GM13976 (cell line): ENCODE results near the gene PIK3C2G.
"Not testable (repeated sequence)": the region's sequence is repeated elsewhere in the genome, so short reads cannot be mapped to it uniquely, and the experiment has no call there.

Experiments used
- DNase-seq: peaks from one replicate; pipeline ENCODE4 v3.0.0; 2012; ENCODE audit warnings: low spot score
- CTCF ChIP-seq: IDR thresholded peaks from 2 replicates; pipeline ENCODE4 v1.5.1; 2012; ENCODE audit warnings: borderline replicate concordance, mild to moderate bottlenecking; ENCODE audit not compliant: insufficient read depth; ENCODE audit errors: extremely low read depth, missing control alignments, control extremely low read depth
- in situ Hi-C: fragments of 300-500 bp; cut with MboI; formaldehyde crosslinking; loops from one replicate; pipeline ENCODE4 v1.12.0; 2022; ENCODE audit warnings: low sequenced_read_pairs, mixed read lengths, inconsistent platforms; ENCODE audit not compliant: unreplicated experiment

Gene PIK3C2G

GRCh38 chr12:18676996-18677588 lies 415.8 kb downstream of the PIK3C2G start:
- no peak for DNase-seq
- TF ChIP-seq CTCF = no peak
- in situ Hi-C loops = no loop called here

GRCh38 chr12:18681818-18682217 lies 420.5 kb downstream of the PIK3C2G start:
- in situ Hi-C loops = no loop called here
- TF ChIP-seq CTCF = no peak
- no peak for DNase-seq

- TF ChIP-seq CTCF = no peak
- DNase-seq = no peak
- in situ Hi-C loops = no loop called here
Observed at GRCh38 chr12:18683327-18684013, 422.2 kb downstream of the PIK3C2G start.

- in situ Hi-C loops = no loop called here
- DNase-seq = no peak
- TF ChIP-seq CTCF = no peak
Observed at GRCh38 chr12:18684430-18684829, 423.1 kb downstream of the PIK3C2G start.

GRCh38 chr12:18689771-18690170 lies 428.5 kb downstream of the PIK3C2G start:
- in situ Hi-C loops = no loop called here
- TF ChIP-seq CTCF = no peak
- no peak for DNase-seq

- DNase-seq = no peak
- in situ Hi-C loops = no loop called here
- no peak for TF ChIP-seq CTCF
Observed at GRCh38 chr12:18690653-18691052, 429.3 kb downstream of the PIK3C2G start.

GRCh38 chr12:18693986-18694385 lies 432.7 kb downstream of the PIK3C2G start:
- in situ Hi-C loops, DNase-seq: not testable (repeated sequence)
